Loucy (cell line): ENCODE measurements around the gene SDK1.

Experiments used
- CTCF ChIP-seq: fragments of 200-600 bp; sonication (generic); conservative IDR thresholded peaks from 2 replicates; pipeline ENCODE4 v1.5.1; 2014; ENCODE audit warnings: mild to moderate bottlenecking, antibody characterized with exemption, low read length
- EZH2phosphoT487 ChIP-seq: fragments of 200-600 bp; IDR thresholded peaks from 2 replicates; pipeline ENCODE4 v1.6.1; 2018; ENCODE audit warnings: antibody characterized with exemption, mild to moderate bottlenecking, moderate library complexity, borderline replicate concordance

DNA sequence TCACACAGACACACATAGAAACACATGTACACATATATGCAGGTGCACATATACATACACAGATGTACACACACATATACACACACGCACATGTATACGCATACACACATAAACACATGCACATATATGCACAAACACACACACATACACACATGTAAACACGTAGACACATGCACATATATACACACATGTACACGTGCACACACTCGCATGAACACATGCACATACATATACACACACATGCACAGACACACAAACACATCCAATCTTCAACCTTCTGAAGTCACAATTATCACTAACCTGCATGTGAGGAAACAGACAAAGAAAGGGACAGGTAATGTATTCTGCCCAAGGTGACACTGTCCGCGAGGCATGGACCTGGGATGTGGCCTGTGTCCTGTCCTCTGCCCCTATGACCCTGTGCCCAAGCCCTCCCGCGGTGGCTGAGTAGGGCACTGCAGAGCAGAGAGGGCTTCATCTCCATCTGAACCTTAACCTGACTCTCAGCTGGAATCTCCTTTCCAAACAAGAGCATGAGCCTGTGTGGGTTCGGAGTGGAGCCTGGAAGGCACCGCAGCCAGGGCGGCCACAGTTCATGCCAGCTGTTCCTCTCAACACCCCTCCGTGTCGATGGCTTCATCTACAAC lies 660.9 kb downstream of the SDK1 start:
- TF ChIP-seq EZH2phosphoT487: no peak
- TF ChIP-seq CTCF: no peak
